Lower lobe of right lung (tissue), 2 donors: ENCODE measurements around the gene RGS11. TPM values are rescaled to one million over a fixed set of nuclear protein-coding genes. Genes with fewer than 3 reads are reported as not detected.

Experiments
- ATAC-seq, 2 donors: fragments of 200-7000 bp; cut with Tn5 transposase; one replicate each; pipeline ENCODE4 v1.9.1; 2020 to 2022; ENCODE audit warnings: mild to moderate bottlenecking in 2 of 2, moderate library complexity in 2 of 2
- DNase-seq: peaks from one replicate; pipeline ENCODE4 v3.0.0-alpha.2; 2020
- H3K27ac ChIP-seq: fragments of 200-600 bp; one replicate; pipeline ENCODE4 v1.8.0; 2022
- H3K27me3 ChIP-seq: fragments of 200-600 bp; one replicate; pipeline ENCODE4 v1.8.0; 2022; ENCODE audit warnings: low read depth
- H3K36me3 ChIP-seq: fragments of 200-600 bp; one replicate; pipeline ENCODE4 v1.8.0; 2022; ENCODE audit warnings: mild to moderate bottlenecking
- H3K4me1 ChIP-seq: fragments of 200-600 bp; one replicate; pipeline ENCODE4 v1.8.0; 2022
- H3K4me3 ChIP-seq: fragments of 200-600 bp; one replicate; pipeline ENCODE4 v1.8.0; 2022; ENCODE audit warnings: mild to moderate bottlenecking
- H3K9me3 ChIP-seq: fragments of 200-600 bp; one replicate; pipeline ENCODE4 v1.8.0; 2022
- intact Hi-C: fragments of 100-400 bp; cut with DNase I; formaldehyde crosslinking; loops from one replicate; pipeline ENCODE4 v1.11.0; 2022
- total RNA-seq: library from RNA; stranded (reverse); fragmentation: NEBNext Ultra II Directional; extraction: Animal tissue kit (Norgen Biotek cat#: 25700); gene quantifications from one replicate; pipeline ENCODE4 v1.2.1, GENCODE V29; 2021
- TF ChIP-seq, protein P1 (sequence below): fragments of 200-600 bp; IDR thresholded peaks from one replicate; pipeline ENCODE4 v1.8.0; 2022; ENCODE audit warnings: antibody characterized with exemption, mild to moderate bottlenecking
- donor health status: DM: no; HTN: yes; CAD: no; lungs with severe emphysema.

RGS11 gene
- total RNA-seq, 1 donor from 2014 or later, result 8.2 TPM

DNA sequence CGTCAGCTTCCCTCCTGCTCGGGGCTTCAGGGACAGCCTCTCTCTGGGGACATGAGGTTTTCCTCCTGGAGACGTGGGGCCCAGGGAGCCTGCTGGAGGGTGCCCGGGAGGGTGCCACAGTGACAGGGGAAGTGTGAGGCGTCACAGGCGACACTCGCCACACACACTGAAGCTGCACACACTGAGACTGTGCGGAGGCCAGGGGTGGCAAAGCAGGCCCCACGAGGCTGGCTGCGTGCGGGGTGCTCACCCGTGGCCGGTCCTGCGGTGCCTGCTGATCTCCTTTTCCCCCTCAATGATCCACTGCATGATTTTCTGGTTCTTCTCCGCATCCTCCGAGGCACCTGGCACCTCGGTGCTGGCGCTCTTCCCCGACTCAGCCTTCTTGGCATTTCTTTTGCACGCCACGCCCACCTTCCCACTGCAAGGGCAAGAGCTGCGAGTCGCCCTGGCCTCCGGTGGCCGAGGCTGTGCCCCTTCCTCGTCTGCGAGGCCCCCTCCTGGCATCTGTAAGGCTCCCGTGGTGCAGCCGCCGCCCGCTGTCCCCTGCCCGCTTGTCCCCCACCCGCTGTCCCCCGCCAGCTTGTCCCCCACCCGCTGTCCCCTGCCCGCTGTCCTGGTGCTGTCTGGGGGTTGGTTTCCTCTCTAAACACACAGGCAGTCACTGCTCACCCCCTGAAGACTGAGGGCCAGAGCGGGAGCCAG, 21.2 kb upstream of the RGS11 start:
- intact Hi-C loops, result no loop called here
- no peak overlapping the region for H3K27ac ChIP-seq
- ATAC-seq (no peak), DNase-seq (no peak)
- no peaks in the 10 kb centered on the region for H3K9me3 ChIP-seq
- no peak overlapping the region for H3K4me3 ChIP-seq
- no peaks in the 10 kb centered on the region for H3K27me3 ChIP-seq
- TF ChIP-seq, protein P1, sequence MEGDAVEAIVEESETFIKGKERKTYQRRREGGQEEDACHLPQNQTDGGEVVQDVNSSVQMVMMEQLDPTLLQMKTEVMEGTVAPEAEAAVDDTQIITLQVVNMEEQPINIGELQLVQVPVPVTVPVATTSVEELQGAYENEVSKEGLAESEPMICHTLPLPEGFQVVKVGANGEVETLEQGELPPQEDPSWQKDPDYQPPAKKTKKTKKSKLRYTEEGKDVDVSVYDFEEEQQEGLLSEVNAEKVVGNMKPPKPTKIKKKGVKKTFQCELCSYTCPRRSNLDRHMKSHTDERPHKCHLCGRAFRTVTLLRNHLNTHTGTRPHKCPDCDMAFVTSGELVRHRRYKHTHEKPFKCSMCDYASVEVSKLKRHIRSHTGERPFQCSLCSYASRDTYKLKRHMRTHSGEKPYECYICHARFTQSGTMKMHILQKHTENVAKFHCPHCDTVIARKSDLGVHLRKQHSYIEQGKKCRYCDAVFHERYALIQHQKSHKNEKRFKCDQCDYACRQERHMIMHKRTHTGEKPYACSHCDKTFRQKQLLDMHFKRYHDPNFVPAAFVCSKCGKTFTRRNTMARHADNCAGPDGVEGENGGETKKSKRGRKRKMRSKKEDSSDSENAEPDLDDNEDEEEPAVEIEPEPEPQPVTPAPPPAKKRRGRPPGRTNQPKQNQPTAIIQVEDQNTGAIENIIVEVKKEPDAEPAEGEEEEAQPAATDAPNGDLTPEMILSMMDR, result no peak
- H3K36me3 ChIP-seq, result peaks cover 50% of the 10 kb centered on the region
- no peaks in the 10 kb centered on the region for H3K4me1 ChIP-seq

DNA sequence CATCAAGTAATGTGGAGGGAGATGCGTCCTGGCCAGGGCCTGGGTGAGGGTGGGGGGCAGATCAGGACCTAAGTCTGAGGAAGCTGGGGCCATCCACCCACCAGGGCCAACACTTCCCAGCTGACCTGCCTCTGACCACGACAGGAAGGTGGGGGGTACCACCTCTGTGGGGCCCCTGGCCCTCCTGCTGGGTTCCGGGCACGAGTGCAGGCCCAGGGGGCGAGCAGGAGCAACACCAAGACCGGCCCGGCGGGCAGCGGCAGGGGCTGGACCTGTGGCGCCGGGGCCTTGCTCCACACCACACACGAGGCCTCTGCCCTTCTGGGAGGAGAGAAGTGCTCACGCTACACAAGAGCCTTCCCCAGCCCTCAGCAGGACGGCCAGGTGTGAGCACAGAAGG, 20.5 kb upstream of the RGS11 start:
- DNase-seq, result no peak
- TF ChIP-seq, protein P1, result no peak
- Histone ChIP-seq H3K27ac (no peak overlapping the region), H3K36me3 (peaks cover 53% of the 10 kb centered on the region), H3K4me3 (no peak overlapping the region), H3K9me3 (no peaks in the 10 kb centered on the region), H3K4me1 (no peaks in the 10 kb centered on the region), H3K27me3 (no peaks in the 10 kb centered on the region)
- no peak for ATAC-seq
- intact Hi-C loops, result no loop called here

DNA sequence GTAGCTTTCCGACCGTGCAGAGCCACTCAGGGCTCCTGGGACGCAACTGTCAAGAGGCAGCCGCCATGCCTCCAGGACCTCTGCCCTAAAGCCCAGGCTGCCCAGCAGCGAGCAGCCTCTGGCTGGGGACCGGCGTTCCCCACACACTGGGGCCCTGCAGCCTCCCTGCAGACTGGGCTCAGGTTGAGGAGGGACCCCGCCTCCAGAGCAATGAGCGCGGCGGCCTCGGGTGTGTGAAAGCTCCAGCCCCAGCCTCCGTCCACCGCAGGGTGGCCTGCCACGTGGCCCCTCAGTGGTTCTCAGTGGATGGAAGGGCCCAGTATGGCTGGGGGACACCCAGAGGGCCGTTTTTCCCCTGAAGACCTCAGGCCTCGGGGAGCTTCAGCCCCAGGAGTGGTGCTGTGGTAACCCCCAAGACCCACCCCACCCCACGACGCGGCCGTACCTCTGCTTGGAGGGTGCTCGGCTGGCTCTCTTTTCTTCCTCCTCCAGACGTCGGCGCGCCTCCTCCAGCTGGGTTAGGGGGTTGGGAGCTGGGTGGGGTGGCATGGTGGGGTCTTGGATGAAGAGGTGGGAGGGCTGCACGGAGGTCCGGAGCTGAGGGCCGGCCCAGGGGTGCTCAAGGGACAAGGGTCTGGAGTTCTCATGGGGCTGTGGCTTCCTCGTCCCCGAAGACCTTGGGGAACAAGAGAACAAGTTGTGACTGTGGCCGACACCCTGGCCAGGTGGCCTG, 17.5 kb upstream of the RGS11 start:
- no peaks in the 10 kb centered on the region for H3K9me3 ChIP-seq

DNA sequence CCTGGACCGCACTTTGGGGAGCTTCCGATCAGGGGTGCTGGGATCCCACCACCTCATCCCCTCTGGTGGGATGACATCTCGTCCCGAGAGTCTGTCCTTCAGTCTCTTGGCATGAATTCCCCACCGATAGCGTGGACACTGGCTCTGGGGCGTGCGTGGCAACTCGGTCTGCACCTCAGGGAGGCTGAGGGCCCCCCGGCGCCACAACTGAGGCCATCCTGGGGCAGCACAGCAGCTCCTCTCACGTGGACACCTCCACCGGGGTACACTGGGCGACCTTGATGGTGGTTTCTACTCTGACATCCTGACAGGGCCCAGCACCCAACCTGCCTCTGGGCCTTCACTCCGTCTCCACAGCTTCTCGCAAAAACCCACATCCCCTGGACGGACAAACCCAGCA, 15.8 kb upstream of the RGS11 start:
- Histone ChIP-seq H3K36me3 (peaks cover 71% of the 10 kb centered on the region), H3K9me3 (no peaks in the 10 kb centered on the region), H3K27ac (no peak overlapping the region), H3K4me1 (no peaks in the 10 kb centered on the region), H3K27me3 (no peaks in the 10 kb centered on the region), H3K4me3 (no peak overlapping the region)
- TF ChIP-seq, protein P1, result no peak
- ATAC-seq (no peak), DNase-seq (no peak)
- intact Hi-C loops, result no loop called here

More for the DNA sequence above, 17.5 kb upstream of the RGS11 start:
- Histone ChIP-seq H3K4me3 (no peak overlapping the region), H3K27ac (no peak overlapping the region), H3K36me3 (peaks cover 75% of the 10 kb centered on the region), H3K4me1 (no peaks in the 10 kb centered on the region), H3K27me3 (no peaks in the 10 kb centered on the region)
- DNase-seq, result no peak
- intact Hi-C loops, result no loop called here
- TF ChIP-seq, protein P1, result no peak
- no peak for ATAC-seq

DNA sequence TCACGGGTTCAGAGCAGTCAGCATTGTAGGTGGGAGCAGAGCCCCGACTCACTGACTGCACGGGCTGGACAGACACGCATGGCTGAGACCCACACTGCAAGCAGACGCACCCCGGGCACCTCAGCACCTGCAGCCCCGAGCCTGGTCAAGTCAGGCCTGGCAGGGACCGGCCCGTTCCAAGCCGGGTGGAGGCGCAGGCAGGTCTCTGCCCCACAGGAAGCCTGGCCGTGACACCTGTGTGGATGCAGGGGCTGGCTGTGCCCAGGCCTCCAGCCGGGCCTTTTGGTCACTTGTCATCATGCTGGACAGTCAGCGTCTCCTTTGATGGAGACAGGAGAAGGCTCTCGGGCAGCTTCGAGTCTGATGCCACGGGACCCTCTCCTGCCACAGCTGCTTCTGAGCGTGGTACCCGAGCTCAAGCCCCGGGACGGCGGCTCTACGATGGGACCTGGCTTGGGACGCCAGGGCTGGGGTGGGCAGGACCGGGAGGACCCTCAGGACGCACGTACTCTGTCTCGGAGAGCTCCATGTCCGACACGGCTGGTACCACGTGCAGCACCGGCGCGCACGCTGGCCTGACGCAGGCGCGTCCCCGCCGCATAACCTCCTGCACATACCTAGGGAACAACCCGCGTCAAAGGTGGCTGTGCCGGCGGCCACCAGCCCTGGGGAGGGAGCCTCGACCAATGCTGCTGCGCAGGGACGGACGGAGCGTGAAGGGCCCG, 15.1 kb upstream of the RGS11 start:
- Histone ChIP-seq H3K36me3 (peaks cover 65% of the 10 kb centered on the region), H3K4me1 (no peaks in the 10 kb centered on the region)
- no peak for ATAC-seq

More for the DNA sequence above, 15.1 kb upstream of the RGS11 start:
- TF ChIP-seq, protein P1, result no peak
- H3K27ac ChIP-seq, result no peak overlapping the region
- no peaks in the 10 kb centered on the region for H3K27me3 ChIP-seq
- no peaks in the 10 kb centered on the region for H3K9me3 ChIP-seq
- no peak overlapping the region for H3K4me3 ChIP-seq
- intact Hi-C loops, result no loop called here
- DNase-seq, result no peak
